Lower leg skin (tissue), 3 donors: ENCODE data around the gene CDC42EP5.
"Not testable (repeated sequence)": the region's sequence is repeated elsewhere in the genome, so short reads cannot be mapped to it uniquely, and the experiment has no call there.

Source experiments
- POLR2A ChIP-seq, 2 donors: fragments of 450-650 bp; IDR thresholded peaks; one replicate each; pipeline ENCODE4 v1.6.1; 2016 to 2017; ENCODE audit warnings: antibody characterized with exemption in 2 of 2, mild to moderate bottlenecking in 1 of 2, moderate library complexity in 1 of 2
- TF ChIP-seq, protein P1 (sequence below), 3 donors: fragments of 450-650 bp; IDR thresholded peaks; one replicate each; pipeline ENCODE4 v1.5.1; 2016; ENCODE audit warnings: antibody characterized with exemption in 3 of 3, mild to moderate bottlenecking in 3 of 3, moderate library complexity in 2 of 3

DNA sequence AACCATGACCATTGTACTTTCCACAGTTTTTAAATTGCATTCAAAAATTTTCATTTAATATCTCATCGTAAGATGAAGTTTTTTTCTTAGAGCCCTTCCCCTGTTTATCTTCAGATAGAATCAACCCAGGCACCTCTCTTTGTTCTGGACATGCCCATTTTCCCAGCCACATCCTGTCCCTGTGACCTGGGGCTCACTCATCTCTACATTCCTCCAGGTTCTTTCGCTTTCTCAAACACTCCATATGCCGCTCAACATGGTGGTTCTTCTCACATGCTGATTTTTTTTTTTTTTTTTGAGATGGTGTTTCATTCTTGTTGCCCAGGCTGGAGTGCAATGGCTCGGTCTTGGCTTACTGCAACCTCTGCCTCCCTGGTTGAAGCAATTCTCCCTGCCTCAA, 32.4 kb upstream of the CDC42EP5 start:
- TF ChIP-seq, protein P1, sequence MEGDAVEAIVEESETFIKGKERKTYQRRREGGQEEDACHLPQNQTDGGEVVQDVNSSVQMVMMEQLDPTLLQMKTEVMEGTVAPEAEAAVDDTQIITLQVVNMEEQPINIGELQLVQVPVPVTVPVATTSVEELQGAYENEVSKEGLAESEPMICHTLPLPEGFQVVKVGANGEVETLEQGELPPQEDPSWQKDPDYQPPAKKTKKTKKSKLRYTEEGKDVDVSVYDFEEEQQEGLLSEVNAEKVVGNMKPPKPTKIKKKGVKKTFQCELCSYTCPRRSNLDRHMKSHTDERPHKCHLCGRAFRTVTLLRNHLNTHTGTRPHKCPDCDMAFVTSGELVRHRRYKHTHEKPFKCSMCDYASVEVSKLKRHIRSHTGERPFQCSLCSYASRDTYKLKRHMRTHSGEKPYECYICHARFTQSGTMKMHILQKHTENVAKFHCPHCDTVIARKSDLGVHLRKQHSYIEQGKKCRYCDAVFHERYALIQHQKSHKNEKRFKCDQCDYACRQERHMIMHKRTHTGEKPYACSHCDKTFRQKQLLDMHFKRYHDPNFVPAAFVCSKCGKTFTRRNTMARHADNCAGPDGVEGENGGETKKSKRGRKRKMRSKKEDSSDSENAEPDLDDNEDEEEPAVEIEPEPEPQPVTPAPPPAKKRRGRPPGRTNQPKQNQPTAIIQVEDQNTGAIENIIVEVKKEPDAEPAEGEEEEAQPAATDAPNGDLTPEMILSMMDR (IDR thresholded peaks at IDR 0.05) = not testable (repeated sequence)
- TF ChIP-seq POLR2A (IDR thresholded peaks at IDR 0.05) = not testable (repeated sequence)
